Astrocyte (in vitro differentiated cells and primary cell): ENCODE results near the gene METAP1D. TPM values are rescaled to one million over a fixed set of nuclear protein-coding genes. Genes with fewer than 3 reads are reported as not detected.

Experiments
- DNase-seq: peaks from one replicate; pipeline ENCODE4 v3.0.0-alpha.2; 2010; ENCODE audit warnings: low read depth
- FAIRE-seq: peaks from 2 replicates; lab custom pipeline; 2011; peaks lifted over from hg19 to GRCh38; lab: Jason Lieb, UNC
- H2AFZ ChIP-seq: 2 replicates; pipeline ENCODE4 v1.6.0; 2012; ENCODE audit warnings: low read depth, low read length, inconsistent platforms
- H3K27ac ChIP-seq: 2 replicates; pipeline ENCODE4 v1.5.1; 2011; ENCODE audit warnings: low read depth, low read length, inconsistent platforms
- H3K27me3 ChIP-seq: 2 replicates; pipeline ENCODE4 v1.6.0; 2011; ENCODE audit warnings: low read length, inconsistent platforms; ENCODE audit not compliant: insufficient read depth
- H3K36me3 ChIP-seq: 2 replicates; pipeline ENCODE4 v1.5.1; 2011; ENCODE audit warnings: low read length, inconsistent platforms; ENCODE audit not compliant: insufficient read depth
- H3K4me1 ChIP-seq: 2 replicates; pipeline ENCODE4 v1.5.1; 2011; ENCODE audit warnings: low read length, inconsistent platforms; ENCODE audit not compliant: insufficient read depth
- H3K4me2 ChIP-seq: 2 replicates; pipeline ENCODE4 v1.6.0; 2012; ENCODE audit warnings: low read length, inconsistent platforms
- H3K4me3 ChIP-seq: 2 replicates; pipeline ENCODE4 v1.5.1; 2011; ENCODE audit warnings: low read depth, mild to moderate bottlenecking, low read length, inconsistent platforms; ENCODE audit not compliant: insufficient read depth
- H3K79me2 ChIP-seq: 2 replicates; pipeline ENCODE4 v1.6.0; 2012; ENCODE audit warnings: mild to moderate bottlenecking, low read length, inconsistent platforms; ENCODE audit not compliant: insufficient read depth
- H3K9ac ChIP-seq: 2 replicates; pipeline ENCODE4 v1.6.0; 2012; ENCODE audit warnings: mild to moderate bottlenecking, low read length, inconsistent platforms
- H3K9me3 ChIP-seq: 2 replicates; pipeline ENCODE4 v1.5.1; 2012; ENCODE audit warnings: low read depth, mild to moderate bottlenecking, low read length, inconsistent platforms; ENCODE audit not compliant: insufficient read depth
- H4K20me1 ChIP-seq: 2 replicates; pipeline ENCODE4 v1.6.0; 2012; ENCODE audit warnings: low read length, inconsistent platforms; ENCODE audit not compliant: insufficient read depth
- H3K27ac Mint-ChIP-seq: one replicate; pipeline ENCODE4 v1.8.0; 2021; ENCODE audit warnings: mild to moderate bottlenecking, mixed read lengths; ENCODE audit not compliant: unreplicated experiment
- H3K27me3 Mint-ChIP-seq: one replicate; pipeline ENCODE4 v1.8.0; 2021; ENCODE audit warnings: low read depth, mixed read lengths; ENCODE audit not compliant: unreplicated experiment
- H3K36me3 Mint-ChIP-seq: one replicate; pipeline ENCODE4 v1.8.0; 2021; ENCODE audit warnings: low read depth, mixed read lengths; ENCODE audit not compliant: unreplicated experiment
- H3K4me1 Mint-ChIP-seq: one replicate; pipeline ENCODE4 v1.8.0; 2021; ENCODE audit warnings: low read depth, mixed read lengths; ENCODE audit not compliant: unreplicated experiment
- H3K4me3 Mint-ChIP-seq: one replicate; pipeline ENCODE4 v1.8.0; 2021; ENCODE audit warnings: mild to moderate bottlenecking, moderate library complexity, mixed read lengths; ENCODE audit not compliant: unreplicated experiment
- H3K9me3 Mint-ChIP-seq: one replicate; pipeline ENCODE4 v1.8.0; 2021; ENCODE audit warnings: mild to moderate bottlenecking, mixed read lengths; ENCODE audit not compliant: unreplicated experiment
- EZH2 ChIP-seq: IDR thresholded peaks from 2 replicates; pipeline ENCODE4 v1.6.1; 2012; ENCODE audit warnings: mild to moderate bottlenecking, low read length, inconsistent platforms; ENCODE audit not compliant: insufficient read depth
- total RNA-seq: library from RNA; stranded (reverse); gene quantifications from 2 replicates; pipeline ENCODE4 v1.2.1, GENCODE V29; 2021
- TF ChIP-seq, protein P1 (sequence below): IDR thresholded peaks from 2 replicates; pipeline ENCODE4 v1.5.1; 2011; ENCODE audit warnings: low read depth, mild to moderate bottlenecking, inconsistent platforms, low read length, moderate library complexity; ENCODE audit not compliant: insufficient read depth

METAP1D gene
- total RNA-seq, 1 donor from 2014 or later = 6.5 TPM

DNA sequence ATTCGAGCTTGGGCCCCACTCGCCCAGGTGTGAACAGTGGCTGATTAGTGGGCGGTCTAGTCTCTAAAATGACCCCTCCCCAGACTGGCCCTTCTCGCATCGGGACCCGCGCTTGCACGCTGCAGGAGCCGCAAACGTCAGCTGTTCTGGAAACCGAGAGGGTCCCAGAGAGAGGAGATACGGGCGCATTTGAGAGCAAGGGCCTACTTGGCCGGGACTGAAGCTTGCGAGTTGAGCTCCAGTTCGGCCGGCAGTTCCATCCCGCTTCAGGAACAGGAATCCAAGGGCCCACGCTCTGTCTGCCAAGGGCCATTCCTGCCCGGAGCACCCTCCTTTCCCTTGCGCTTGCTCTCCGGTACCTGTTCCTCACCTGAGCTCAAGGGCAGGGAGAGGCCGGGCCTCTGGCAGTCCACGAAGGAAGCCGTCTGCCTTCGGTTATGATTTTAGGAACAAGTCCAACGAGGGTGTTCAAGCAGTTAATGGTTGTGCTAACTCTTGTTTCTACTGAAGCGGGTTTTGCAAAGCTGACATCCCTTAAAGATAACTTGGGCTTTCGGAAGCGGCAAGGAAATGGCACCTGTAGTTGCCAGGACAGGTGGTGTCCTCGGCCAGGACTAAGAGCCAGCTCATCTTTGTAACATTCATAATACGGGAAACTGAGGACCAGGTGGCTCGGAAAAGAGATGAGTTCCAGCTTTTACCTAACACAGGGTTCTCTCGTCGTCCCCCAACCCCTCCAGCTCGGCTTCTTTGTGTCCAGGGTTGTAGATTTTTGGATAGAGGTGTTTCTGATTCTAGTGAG is 81.7 kb downstream of the METAP1D start:
- H3K27me3 Mint-ChIP-seq = peaks cover 79% of the 10 kb centered on the region
- no peak overlapping the region for H3K9ac ChIP-seq
- TF ChIP-seq EZH2 = peak; percentile 93
- TF ChIP-seq, protein P1, sequence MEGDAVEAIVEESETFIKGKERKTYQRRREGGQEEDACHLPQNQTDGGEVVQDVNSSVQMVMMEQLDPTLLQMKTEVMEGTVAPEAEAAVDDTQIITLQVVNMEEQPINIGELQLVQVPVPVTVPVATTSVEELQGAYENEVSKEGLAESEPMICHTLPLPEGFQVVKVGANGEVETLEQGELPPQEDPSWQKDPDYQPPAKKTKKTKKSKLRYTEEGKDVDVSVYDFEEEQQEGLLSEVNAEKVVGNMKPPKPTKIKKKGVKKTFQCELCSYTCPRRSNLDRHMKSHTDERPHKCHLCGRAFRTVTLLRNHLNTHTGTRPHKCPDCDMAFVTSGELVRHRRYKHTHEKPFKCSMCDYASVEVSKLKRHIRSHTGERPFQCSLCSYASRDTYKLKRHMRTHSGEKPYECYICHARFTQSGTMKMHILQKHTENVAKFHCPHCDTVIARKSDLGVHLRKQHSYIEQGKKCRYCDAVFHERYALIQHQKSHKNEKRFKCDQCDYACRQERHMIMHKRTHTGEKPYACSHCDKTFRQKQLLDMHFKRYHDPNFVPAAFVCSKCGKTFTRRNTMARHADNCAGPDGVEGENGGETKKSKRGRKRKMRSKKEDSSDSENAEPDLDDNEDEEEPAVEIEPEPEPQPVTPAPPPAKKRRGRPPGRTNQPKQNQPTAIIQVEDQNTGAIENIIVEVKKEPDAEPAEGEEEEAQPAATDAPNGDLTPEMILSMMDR = no peak
- H3K4me2 ChIP-seq = no peak overlapping the region
- H3K27ac Mint-ChIP-seq = peak overlapping the region; percentile 63
- peaks cover 66% of the 10 kb centered on the region for H3K27me3 ChIP-seq
- peaks cover 10% of the 10 kb centered on the region for H3K36me3 Mint-ChIP-seq
- H3K36me3 ChIP-seq = no peaks in the 10 kb centered on the region
- H3K4me3 Mint-ChIP-seq = no peak overlapping the region
- no peaks in the 10 kb centered on the region for H3K79me2 ChIP-seq
- no peaks in the 10 kb centered on the region for H3K9me3 ChIP-seq
- FAIRE-seq (no peak), DNase-seq (no peak)
- no peak overlapping the region for H3K27ac ChIP-seq
- H3K4me3 ChIP-seq = no peak overlapping the region
- H4K20me1 ChIP-seq = peaks cover 30% of the 10 kb centered on the region
- no peak overlapping the region for H2AFZ ChIP-seq
- H3K9me3 Mint-ChIP-seq = peaks cover 28% of the 10 kb centered on the region
- H3K4me1 Mint-ChIP-seq = peaks cover 5% of the 10 kb centered on the region
- peaks cover 6% of the 10 kb centered on the region for H3K4me1 ChIP-seq

DNA sequence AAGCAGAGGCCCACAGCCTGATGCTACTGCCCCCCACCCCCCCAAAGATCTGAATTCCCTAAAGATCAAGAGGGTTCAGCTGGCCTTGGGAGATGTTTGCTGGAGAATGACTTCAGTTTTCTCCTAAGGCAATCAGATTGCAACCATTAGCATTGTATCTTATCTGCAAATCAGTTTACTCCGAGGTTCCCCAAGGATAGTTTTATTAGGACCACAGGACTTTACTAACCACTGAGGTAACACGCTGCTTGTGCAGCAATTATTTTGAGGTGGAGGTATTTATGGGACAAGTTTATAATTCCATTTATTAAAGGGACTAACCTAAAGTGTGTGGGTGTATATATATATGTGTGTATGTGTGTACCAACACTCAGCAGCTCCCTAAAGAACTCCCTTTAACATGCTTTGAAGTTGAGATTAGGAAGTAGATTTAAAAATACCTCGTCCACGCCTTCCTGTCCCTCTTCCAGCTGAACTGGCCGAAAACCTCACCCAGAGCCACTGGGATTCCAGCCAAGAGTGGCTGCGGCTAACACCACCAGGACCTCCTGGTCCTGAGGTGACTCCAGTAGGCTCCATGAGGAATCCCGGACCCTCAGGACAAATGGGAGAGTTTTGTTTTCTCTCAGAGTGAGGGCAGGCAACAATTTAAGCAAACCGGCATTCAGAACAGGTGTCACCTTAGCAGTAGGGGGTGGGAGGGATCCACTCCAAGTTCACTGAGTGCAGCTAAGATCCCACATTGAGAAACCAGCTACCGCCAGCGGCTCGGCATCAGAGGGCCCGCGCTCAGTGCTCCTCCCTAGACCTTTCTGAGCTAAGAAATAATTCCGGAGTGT is 82.6 kb downstream of the METAP1D start:
- no peak overlapping the region for H3K27ac ChIP-seq
- Mint-ChIP-seq H3K4me3 (no peak overlapping the region), H3K4me1 (peaks cover 5% of the 10 kb centered on the region), H3K27ac (peak overlapping the region; percentile 1), H3K27me3 (peaks cover 81% of the 10 kb centered on the region), H3K9me3 (peaks cover 34% of the 10 kb centered on the region), H3K36me3 (peaks cover 11% of the 10 kb centered on the region)
- H4K20me1 ChIP-seq = peaks cover 36% of the 10 kb centered on the region
- H3K79me2 ChIP-seq = no peaks in the 10 kb centered on the region
- FAIRE-seq = no peak
- H3K4me3 ChIP-seq = no peak overlapping the region
- no peak overlapping the region for H3K9ac ChIP-seq
- H3K9me3 ChIP-seq = no peaks in the 10 kb centered on the region
- no peaks in the 10 kb centered on the region for H3K36me3 ChIP-seq
- H3K4me1 ChIP-seq = peaks cover 6% of the 10 kb centered on the region
- no peak for TF ChIP-seq EZH2
- TF ChIP-seq, protein P1 = no peak
- H3K4me2 ChIP-seq = peak overlapping the region; percentile 65
- peaks cover 75% of the 10 kb centered on the region for H3K27me3 ChIP-seq
- no peak for DNase-seq
- H2AFZ ChIP-seq = no peak overlapping the region
